22Rv1 (cell line): ENCODE data around the gene ANKS1B.

Experiments
- H3K27ac ChIP-seq: fragments of 450-650 bp; 2 replicates; pipeline ENCODE4 v1.5.1; 2017
- CTCF ChIP-seq: fragments of 450-650 bp; IDR thresholded peaks from 2 replicates; pipeline ENCODE4 v1.5.1; 2017; ENCODE audit warnings: mild to moderate bottlenecking
- ZFX ChIP-seq: fragments of 450-650 bp; IDR thresholded peaks from 2 replicates; pipeline ENCODE4 v1.6.1; 2017; ENCODE audit warnings: antibody characterized with exemption, borderline replicate concordance

ANKS1B gene

GRCh38 chr12:99311373-99311772 lies 673.4 kb downstream of the ANKS1B start:
- TF ChIP-seq ZFX (no peak), CTCF (no peak)
- H3K27ac ChIP-seq: no peak overlapping the region

- no peak overlapping the region for H3K27ac ChIP-seq
- TF ChIP-seq CTCF: no peak
- no peak for TF ChIP-seq ZFX
Measured at GRCh38 chr12:99309812-99310211, 674.9 kb downstream of the ANKS1B start.

- TF ChIP-seq CTCF (no peak), ZFX (no peak)
- H3K27ac ChIP-seq: no peak overlapping the region
Measured at GRCh38 chr12:99302874-99303273, 681.9 kb downstream of the ANKS1B start.

- no peak for TF ChIP-seq CTCF
- H3K27ac ChIP-seq: no peak overlapping the region
Measured at GRCh38 chr12:99287136-99287535, 697.6 kb downstream of the ANKS1B start.

GRCh38 chr12:99284161-99284560 lies 700.6 kb downstream of the ANKS1B start:
- TF ChIP-seq ZFX (no peak), CTCF (no peak)
- H3K27ac ChIP-seq: no peak overlapping the region

- TF ChIP-seq ZFX: no peak
- no peak for TF ChIP-seq CTCF
Measured at GRCh38 chr12:99282624-99283023, 702.1 kb downstream of the ANKS1B start.

GRCh38 chr12:99282086-99282485 lies 702.6 kb downstream of the ANKS1B start:
- no peak overlapping the region for H3K27ac ChIP-seq
- TF ChIP-seq ZFX (no peak), CTCF (no peak)

More at GRCh38 chr12:99282624-99283023, 702.1 kb downstream of the ANKS1B start:
- H3K27ac ChIP-seq: no peak overlapping the region
